ENCODE results near the gene OR2J3. TPM values are rescaled to one million over a fixed set of nuclear protein-coding genes. Genes with fewer than 3 reads are reported as not detected.

The OR2J3 gene
- total RNA-seq, 1 experiment from 2014 or later, result not detected

- no peaks in the 10 kb centered on the region for H3K4me1 Mint-ChIP-seq
Observed at GRCh38 chr6:29137724-29138123, 29.9 kb downstream of the OR2J3 start.

More at GRCh38 chr6:29137724-29138123, 29.9 kb downstream of the OR2J3 start:
- no peak overlapping the region for H3K4ac ChIP-seq (ENCODE audit: low read depth, low read length)
- H3K9me3 ChIP-seq (ENCODE audit: control insufficient read depth, low read depth, low read length), result no peaks in the 10 kb centered on the region
- no peak overlapping the region for H3K18ac ChIP-seq (ENCODE audit: insufficient read length, low read depth, low read length)
- no peak overlapping the region for H2AFZ ChIP-seq (ENCODE audit: low read length)
- no peak overlapping the region for H2BK12ac ChIP-seq (ENCODE audit: insufficient read length, low read depth, low read length)
- H3K9ac ChIP-seq (ENCODE audit: extremely low read depth, insufficient read length, low read length), result no peak overlapping the region
- TF ChIP-seq CTCF (conservative IDR thresholded peaks at IDR 0.05), result no peak
- H3K27me3 Mint-ChIP-seq (ENCODE audit: low read depth), result no peaks in the 10 kb centered on the region
- no peak overlapping the region for H3K14ac ChIP-seq (ENCODE audit: insufficient read depth, low read length)
- H3K9me3 Mint-ChIP-seq, result peaks cover 6% of the 10 kb centered on the region in 2 experiments; a peak in 4 of 5 replicates
- no peaks in the 10 kb centered on the region for H3K27me3 ChIP-seq (ENCODE audit: insufficient read depth, low read length)
- H4K20me1 ChIP-seq (ENCODE audit: control insufficient read depth, insufficient read depth, insufficient read length), result no peaks in the 10 kb centered on the region
- no peaks in the 10 kb centered on the region for H3K4me1 ChIP-seq (ENCODE audit: insufficient read depth, low read length)
- H3T11ph ChIP-seq (ENCODE audit: low read length), result no peak overlapping the region
- H3K27ac Mint-ChIP-seq, result no peak overlapping the region
- H4K91ac ChIP-seq (ENCODE audit: insufficient read length, low read depth, low read length), result no peak overlapping the region
- no CpG with 5 or more reads among the region's 4 CpGs for WGBS (ENCODE audit: extremely low coverage, insufficient read length, low lambda C conversion rate)
- H3K4me3 Mint-ChIP-seq, result no peak overlapping the region
- H2BK5ac ChIP-seq (ENCODE audit: insufficient read length, low read length), result no peak overlapping the region
- H2BK120ac ChIP-seq (ENCODE audit: low read depth, low read length, poor library complexity, severe bottlenecking), result no peak overlapping the region
- no peak overlapping the region for H3K56ac ChIP-seq (ENCODE audit: insufficient read length, low read depth, low read length)
- no peak overlapping the region for H2AK5ac ChIP-seq (ENCODE audit: insufficient read length, low read length)
- no peak for DNase-seq
- H3K23me2 ChIP-seq (ENCODE audit: insufficient read length, low read depth, low read length, poor library complexity, severe bottlenecking), result no peaks in the 10 kb centered on the region
- H3K36me3 Mint-ChIP-seq (ENCODE audit: insufficient read depth in 1 of 3, low read depth in 3 of 3), result peaks cover 0 to 5% (median 3%) of the 10 kb centered on the region in 3 experiments; a peak in 1 of 7 replicates
- H3K79me2 ChIP-seq (ENCODE audit: insufficient read depth, low read length), result no peaks in the 10 kb centered on the region
- H2BK15ac ChIP-seq (ENCODE audit: low read depth, low read length), result no peak overlapping the region
- no peak overlapping the region for H4K5ac ChIP-seq (ENCODE audit: insufficient read length, low read depth, low read length)
- no peak overlapping the region for H3K23ac ChIP-seq (ENCODE audit: insufficient read length, low read depth, low read length)
- H3K27ac ChIP-seq (ENCODE audit: insufficient read length, low read depth, low read length), result no peak overlapping the region
- H3K4me2 ChIP-seq (ENCODE audit: insufficient read depth, insufficient read length, low read length), result no peak overlapping the region
- H4K8ac ChIP-seq (replicated peaks; ENCODE audit: insufficient read length, low read depth, low read length), result no peak overlapping the region
- H3K79me1 ChIP-seq (ENCODE audit: insufficient read depth, low read depth, low read length, poor library complexity, severe bottlenecking), result no peaks in the 10 kb centered on the region
- no peak overlapping the region for H2BK20ac ChIP-seq (ENCODE audit: low read depth, low read length, poor library complexity, severe bottlenecking)

Data from H9 (cell line).